ENCODE results near the gene B4GALNT3. TPM values are rescaled to one million over a fixed set of nuclear protein-coding genes. Genes with fewer than 3 reads are reported as not detected.

B4GALNT3 gene
- total RNA-seq, 1 donor from 2014 or later = 67.0 TPM

- H3K27ac Mint-ChIP-seq = no peak overlapping the region
- no peak for TF ChIP-seq CTCF (IDR thresholded peaks at IDR 0.05; ENCODE audit: unreplicated experiment)
- H3K4me1 Mint-ChIP-seq (ENCODE audit: low read depth) = peaks cover 16% of the 10 kb centered on the region
- DNase-seq (ENCODE audit: low spot score, unreplicated experiment) = no peak
- peaks cover 9% of the 10 kb centered on the region for H3K27me3 Mint-ChIP-seq
- H3K9me3 Mint-ChIP-seq (ENCODE audit: low read depth) = no peaks in the 10 kb centered on the region
- H3K36me3 Mint-ChIP-seq (ENCODE audit: insufficient read depth) = no peaks in the 10 kb centered on the region
- no peak overlapping the region for H3K4me3 Mint-ChIP-seq (ENCODE audit: low read depth)
Measured at GRCh38 chr12:467591-467990, 7.9 kb downstream of the B4GALNT3 start.

GRCh38 chr12:468671-469389 is 9.1 kb downstream of the B4GALNT3 start:
- Mint-ChIP-seq H3K4me1 (ENCODE audit: low read depth) (peaks cover 14% of the 10 kb centered on the region), H3K4me3 (ENCODE audit: low read depth) (no peak overlapping the region), H3K27ac (no peak overlapping the region), H3K36me3 (ENCODE audit: insufficient read depth) (no peaks in the 10 kb centered on the region), H3K9me3 (ENCODE audit: low read depth) (no peaks in the 10 kb centered on the region), H3K27me3 (peaks cover 3% of the 10 kb centered on the region)
- no peak for DNase-seq (ENCODE audit: low spot score, unreplicated experiment)
- no peak for TF ChIP-seq CTCF (IDR thresholded peaks at IDR 0.05; ENCODE audit: unreplicated experiment)

DNA sequence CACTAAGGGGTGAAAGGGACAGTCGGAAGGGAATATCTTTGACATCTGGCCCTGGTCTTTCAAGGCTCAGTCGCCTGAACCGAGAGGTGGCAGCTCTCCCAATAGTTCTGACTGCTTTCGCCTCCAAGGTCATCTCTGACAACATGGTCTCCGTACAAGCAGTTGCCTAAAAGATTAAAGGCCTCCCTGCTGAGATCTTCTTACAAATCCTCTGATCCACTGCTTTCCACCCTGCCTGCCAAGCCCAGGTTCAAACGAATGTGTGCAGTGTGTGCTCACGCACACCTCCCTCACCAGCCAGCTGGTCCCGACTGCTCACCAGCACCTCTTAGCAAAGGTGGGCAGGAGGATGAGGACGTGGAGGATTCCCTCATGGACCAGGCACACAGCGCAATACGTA is 10.4 kb downstream of the B4GALNT3 start:
- no peaks in the 10 kb centered on the region for H3K27me3 Mint-ChIP-seq
- DNase-seq (ENCODE audit: low spot score, unreplicated experiment) = no peak
- H3K27ac Mint-ChIP-seq = no peak overlapping the region
- no peaks in the 10 kb centered on the region for H3K36me3 Mint-ChIP-seq (ENCODE audit: insufficient read depth)
- no peak overlapping the region for H3K4me3 Mint-ChIP-seq (ENCODE audit: low read depth)
- H3K4me1 Mint-ChIP-seq (ENCODE audit: low read depth) = peaks cover 10% of the 10 kb centered on the region
- TF ChIP-seq CTCF (IDR thresholded peaks at IDR 0.05; ENCODE audit: unreplicated experiment) = no peak
- H3K9me3 Mint-ChIP-seq (ENCODE audit: low read depth) = no peaks in the 10 kb centered on the region

DNA sequence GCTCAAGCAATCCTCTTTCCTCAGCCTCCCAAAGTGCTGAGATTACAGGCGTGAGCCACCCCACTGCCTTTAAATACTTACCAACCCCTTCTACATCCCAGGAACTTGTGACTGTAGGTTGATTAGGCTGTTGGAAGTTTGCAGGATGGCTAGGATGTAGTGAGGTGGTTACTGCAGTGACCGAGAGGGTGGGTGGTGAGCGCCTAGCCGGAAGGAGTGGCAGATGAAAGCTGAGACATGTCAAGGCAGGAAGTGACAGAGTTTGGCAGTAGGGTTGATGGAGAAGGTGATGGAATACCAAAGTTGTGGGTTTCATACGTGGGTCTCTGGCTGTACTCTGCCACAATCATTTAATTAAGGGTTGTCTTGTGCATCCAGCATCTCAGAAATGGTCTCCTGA is 13.5 kb downstream of the B4GALNT3 start:
- Mint-ChIP-seq H3K4me1 (ENCODE audit: low read depth) (peaks cover 20% of the 10 kb centered on the region), H3K27ac (no peak overlapping the region), H3K36me3 (ENCODE audit: insufficient read depth) (no peaks in the 10 kb centered on the region), H3K27me3 (no peaks in the 10 kb centered on the region), H3K9me3 (ENCODE audit: low read depth) (no peaks in the 10 kb centered on the region), H3K4me3 (ENCODE audit: low read depth) (no peak overlapping the region)
- no peak for TF ChIP-seq CTCF (IDR thresholded peaks at IDR 0.05; ENCODE audit: unreplicated experiment)
- no peak for DNase-seq (ENCODE audit: low spot score, unreplicated experiment)

- H3K4me1 Mint-ChIP-seq (ENCODE audit: low read depth) = peaks cover 24% of the 10 kb centered on the region
- no peak overlapping the region for H3K27ac Mint-ChIP-seq
- H3K4me3 Mint-ChIP-seq (ENCODE audit: low read depth) = no peak overlapping the region
Measured at GRCh38 chr12:473863-474577, 14.3 kb downstream of the B4GALNT3 start.

More at GRCh38 chr12:473863-474577, 14.3 kb downstream of the B4GALNT3 start:
- Mint-ChIP-seq H3K36me3 (ENCODE audit: insufficient read depth) (peaks cover 2% of the 10 kb centered on the region), H3K9me3 (ENCODE audit: low read depth) (no peaks in the 10 kb centered on the region), H3K27me3 (no peaks in the 10 kb centered on the region)
- no peak for DNase-seq (ENCODE audit: low spot score, unreplicated experiment)
- no peak for TF ChIP-seq CTCF (IDR thresholded peaks at IDR 0.05; ENCODE audit: unreplicated experiment)
